Fibroblast of lung (primary cell): Measurements from ENCODE around the gene WNK1.

Experiments used
- CTCF ChIP-seq, 2 donors: IDR thresholded peaks in 1 of 2; conservative IDR thresholded peaks in 1 of 2; 1 replicate in 1 of 2; 2 replicates in 1 of 2; pipeline ENCODE4 v1.5.1; 2011 to 2012; ENCODE audit warnings: low read length in 2 of 2, control low read depth in 1 of 2, inconsistent platforms in 1 of 2, low read depth in 1 of 2, mild to moderate bottlenecking in 1 of 2
- EZH2 ChIP-seq: IDR thresholded peaks from 2 replicates; pipeline ENCODE4 v1.5.1; 2012; ENCODE audit warnings: low read length, control low read depth, mild to moderate bottlenecking; ENCODE audit errors: missing control alignments

GRCh38 chr12:904010-904414 is 151.6 kb downstream of the WNK1 start:
- no peak for TF ChIP-seq EZH2
- TF ChIP-seq CTCF (conservative IDR thresholded peaks at IDR 0.05 in 1 of 2, IDR thresholded peaks at IDR 0.05 in 1 of 2; ENCODE audit: low read depth in 1 of 2, low read length in 2 of 2): no peak
